ENCODE results near the gene TNKS1BP1.
"Not testable (repeated sequence)": the region's sequence is repeated elsewhere in the genome, so short reads cannot be mapped to it uniquely, and the experiment has no call there.

The TNKS1BP1 gene

GRCh38 chr11:57287884-57288283 is 36.9 kb downstream of the TNKS1BP1 start:
- TF ChIP-seq CTCF (IDR thresholded peaks at IDR 0.05; ENCODE audit: insufficient read depth, missing control alignments): no peak
- no peak for FAIRE-seq
- DNase-seq (ENCODE audit: insufficient read length, low spot score): no peak

GRCh38 chr11:57283231-57283990 is 41.3 kb downstream of the TNKS1BP1 start:
- TF ChIP-seq CTCF (IDR thresholded peaks at IDR 0.05; ENCODE audit: insufficient read depth, missing control alignments): no peak

GRCh38 chr11:57281546-57281945 is 43.2 kb downstream of the TNKS1BP1 start:
- FAIRE-seq; DNase-seq (ENCODE audit: insufficient read length, low spot score): not testable (repeated sequence)

More at GRCh38 chr11:57283231-57283990, 41.3 kb downstream of the TNKS1BP1 start:
- DNase-seq (ENCODE audit: insufficient read length, low spot score) (no peak), FAIRE-seq (no peak)

GRCh38 chr11:57279116-57279515 is 45.6 kb downstream of the TNKS1BP1 start:
- no peak for DNase-seq (ENCODE audit: insufficient read length, low spot score)
- TF ChIP-seq CTCF (IDR thresholded peaks at IDR 0.05; ENCODE audit: insufficient read depth, missing control alignments): no peak
- no peak for FAIRE-seq

- no peak for TF ChIP-seq CTCF (IDR thresholded peaks at IDR 0.05; ENCODE audit: insufficient read depth, missing control alignments)
- no peak for DNase-seq (ENCODE audit: insufficient read length, low spot score)
- FAIRE-seq: no peak
Measured at GRCh38 chr11:57278721-57279095, 46.0 kb downstream of the TNKS1BP1 start.

- TF ChIP-seq CTCF (IDR thresholded peaks at IDR 0.05; ENCODE audit: insufficient read depth, missing control alignments): peak; percentile 92
- FAIRE-seq: no peak
Measured at GRCh38 chr11:57277845-57278720, 46.7 kb downstream of the TNKS1BP1 start.

GRCh38 chr11:57276971-57277675 is 47.6 kb downstream of the TNKS1BP1 start:
- FAIRE-seq: no peak
- TF ChIP-seq CTCF (IDR thresholded peaks at IDR 0.05; ENCODE audit: insufficient read depth, missing control alignments): no peak
- no peak for DNase-seq (ENCODE audit: insufficient read length, low spot score)

More at GRCh38 chr11:57277845-57278720, 46.7 kb downstream of the TNKS1BP1 start:
- no peak for DNase-seq (ENCODE audit: insufficient read length, low spot score)

Data from D721Med (cell line).